Caco-2 (cell line): Measurements from ENCODE around the gene IP6K3. TPM values are rescaled to one million over a fixed set of nuclear protein-coding genes. Genes with fewer than 3 reads are reported as not detected.

Experiments used
- BruUV-seq: library from RNA; stranded (reverse); fragments of 400-500 nt; replicated peaks from 2 replicates; lab custom pipeline; 2021; lab: Mats Ljungman, UMichigan
- CTCF ChIA-PET: fragments of 300-600 bp; sonication (Branson Sonifier 250); formaldehyde crosslinking; loops from one replicate; lab custom pipeline; 2022; ENCODE audit warnings: antibody characterized with exemption; lab: Charles Lee
- POLR2A ChIA-PET: fragments of 300-600 bp; sonication (Branson Sonifier 250); formaldehyde crosslinking; loops from one replicate; lab custom pipeline; 2022; ENCODE audit warnings: antibody characterized with exemption; lab: Charles Lee
- DNase-seq, 2 experiments: peaks; one replicate each; pipeline versions ENCODE4 v3.0.0 to v3.0.0-alpha.2; 2020 to 2022
- H3K27me3 ChIP-seq: replicated peaks from 2 replicates; pipeline ENCODE4 v1.6.0; 2011; ENCODE audit warnings: low read length; ENCODE audit not compliant: control insufficient read depth, insufficient read depth
- H3K36me3 ChIP-seq: 2 replicates; pipeline ENCODE4 v1.5.1; 2011; ENCODE audit warnings: low read length; ENCODE audit not compliant: control insufficient read depth, insufficient read depth
- H3K4me1 ChIP-seq: fragments of 250-450 bp; sonication (Bioruptor Pico); 2 replicates; pipeline ENCODE4 v1.5.1; 2020; ENCODE audit warnings: mild to moderate bottlenecking
- H3K4me3 ChIP-seq: 2 replicates; pipeline ENCODE4 v1.5.1; 2011; ENCODE audit warnings: low read depth, mild to moderate bottlenecking, control low read depth, low read length
- H3K9me3 ChIP-seq: fragments of 250-450 bp; sonication (Bioruptor Pico); 2 replicates; pipeline ENCODE4 v1.5.1; 2020; ENCODE audit warnings: mild to moderate bottlenecking, moderate library complexity
- H3K27ac Mint-ChIP-seq: one replicate; pipeline ENCODE4 v1.8.0; 2022; ENCODE audit warnings: mixed read lengths; ENCODE audit not compliant: unreplicated experiment
- H3K27me3 Mint-ChIP-seq: one replicate; pipeline ENCODE4 v1.8.0; 2022; ENCODE audit warnings: mixed read lengths; ENCODE audit not compliant: insufficient read depth, unreplicated experiment
- H3K36me3 Mint-ChIP-seq: one replicate; pipeline ENCODE4 v1.8.0; 2022; ENCODE audit warnings: mild to moderate bottlenecking, mixed read lengths; ENCODE audit not compliant: insufficient read depth, unreplicated experiment
- H3K4me1 Mint-ChIP-seq: one replicate; pipeline ENCODE4 v1.8.0; 2022; ENCODE audit warnings: low read depth, mixed read lengths; ENCODE audit not compliant: unreplicated experiment
- H3K4me3 Mint-ChIP-seq: one replicate; pipeline ENCODE4 v1.8.0; 2022; ENCODE audit warnings: mild to moderate bottlenecking, moderate library complexity, mixed read lengths; ENCODE audit not compliant: unreplicated experiment
- H3K9me3 Mint-ChIP-seq: one replicate; pipeline ENCODE4 v1.8.0; 2022; ENCODE audit warnings: mixed read lengths; ENCODE audit not compliant: unreplicated experiment
- intact Hi-C: fragments of 100-400 bp; cut with micrococcal nuclease; formaldehyde crosslinking; loops from one replicate; pipeline ENCODE4 v1.10.0; 2022; ENCODE audit not compliant: unreplicated experiment
- total RNA-seq: library from RNA; stranded (reverse); gene quantifications from 2 replicates; pipeline ENCODE4 v1.2.3, GENCODE V29; 2022
- TF ChIP-seq, protein P1 (sequence below), 2 experiments: fragments of 200-600 bp in 1 of 2; IDR thresholded peaks; 1 replicate in 1 of 2; 2 replicates in 1 of 2; pipeline versions ENCODE4 v1.5.1 to v1.8.0; 2011 to 2022; ENCODE audit warnings: antibody characterized with exemption in 1 of 2, control low read depth in 1 of 2, inconsistent platforms in 1 of 2, low read depth in 1 of 2, low read length in 1 of 2, mild to moderate bottlenecking in 1 of 2, moderate library complexity in 1 of 2; ENCODE audit not compliant: insufficient read depth in 1 of 2, severe bottlenecking in 1 of 2, unreplicated experiment in 1 of 2

Gene IP6K3
- total RNA-seq, 1 experiment from 2014 or later: 0.45 TPM

DNA sequence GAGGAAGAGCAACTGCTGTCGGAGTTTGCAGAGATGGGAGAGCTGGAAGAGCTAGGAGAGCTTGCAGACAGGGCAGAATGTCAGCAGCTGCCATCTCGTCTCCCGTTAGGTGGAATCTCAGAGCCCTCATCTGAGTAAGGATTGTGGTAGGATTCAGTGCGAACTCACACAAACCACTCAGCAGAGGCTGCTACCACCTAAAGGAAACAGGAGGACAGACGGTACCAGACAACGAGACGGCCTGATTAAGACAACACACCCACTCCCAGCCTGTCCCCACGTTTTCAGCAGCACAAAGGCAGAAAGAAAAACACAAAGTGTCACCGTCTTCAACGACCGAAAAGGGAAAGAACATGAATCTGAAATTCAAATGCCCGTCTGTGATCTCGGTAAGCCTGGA, 38.1 kb upstream of the IP6K3 start:
- Histone ChIP-seq H3K36me3 (no peaks in the 10 kb centered on the region; the same call in none of the 2 replicates), H3K4me3 (no peak overlapping the region), H3K27me3 (no peaks in the 10 kb centered on the region), H3K4me1 (peaks cover 17% of the 10 kb centered on the region; the same call in 1 of the 2 replicates), H3K9me3 (no peaks in the 10 kb centered on the region)
- H3K36me3 Mint-ChIP-seq: peaks cover 34% of the 10 kb centered on the region
- ChIA-PET POLR2A (no interaction called here), CTCF (no interaction called here)
- no peak for DNase-seq
- H3K9me3 Mint-ChIP-seq: no peaks in the 10 kb centered on the region
- intact Hi-C loops: no loop called here
- no peak overlapping the region for H3K4me3 Mint-ChIP-seq
- no TSS peak for BruUV-seq
- no peaks in the 10 kb centered on the region for H3K27me3 Mint-ChIP-seq
- H3K4me1 Mint-ChIP-seq: peaks cover 7% of the 10 kb centered on the region
- no peak overlapping the region for H3K27ac Mint-ChIP-seq
- TF ChIP-seq, protein P1, sequence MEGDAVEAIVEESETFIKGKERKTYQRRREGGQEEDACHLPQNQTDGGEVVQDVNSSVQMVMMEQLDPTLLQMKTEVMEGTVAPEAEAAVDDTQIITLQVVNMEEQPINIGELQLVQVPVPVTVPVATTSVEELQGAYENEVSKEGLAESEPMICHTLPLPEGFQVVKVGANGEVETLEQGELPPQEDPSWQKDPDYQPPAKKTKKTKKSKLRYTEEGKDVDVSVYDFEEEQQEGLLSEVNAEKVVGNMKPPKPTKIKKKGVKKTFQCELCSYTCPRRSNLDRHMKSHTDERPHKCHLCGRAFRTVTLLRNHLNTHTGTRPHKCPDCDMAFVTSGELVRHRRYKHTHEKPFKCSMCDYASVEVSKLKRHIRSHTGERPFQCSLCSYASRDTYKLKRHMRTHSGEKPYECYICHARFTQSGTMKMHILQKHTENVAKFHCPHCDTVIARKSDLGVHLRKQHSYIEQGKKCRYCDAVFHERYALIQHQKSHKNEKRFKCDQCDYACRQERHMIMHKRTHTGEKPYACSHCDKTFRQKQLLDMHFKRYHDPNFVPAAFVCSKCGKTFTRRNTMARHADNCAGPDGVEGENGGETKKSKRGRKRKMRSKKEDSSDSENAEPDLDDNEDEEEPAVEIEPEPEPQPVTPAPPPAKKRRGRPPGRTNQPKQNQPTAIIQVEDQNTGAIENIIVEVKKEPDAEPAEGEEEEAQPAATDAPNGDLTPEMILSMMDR (IDR thresholded peaks at IDR 0.05; ENCODE audit: insufficient read depth in 1 of 2, low read depth in 1 of 2, low read length in 1 of 2, severe bottlenecking in 1 of 2, unreplicated experiment in 1 of 2): no peak

DNA sequence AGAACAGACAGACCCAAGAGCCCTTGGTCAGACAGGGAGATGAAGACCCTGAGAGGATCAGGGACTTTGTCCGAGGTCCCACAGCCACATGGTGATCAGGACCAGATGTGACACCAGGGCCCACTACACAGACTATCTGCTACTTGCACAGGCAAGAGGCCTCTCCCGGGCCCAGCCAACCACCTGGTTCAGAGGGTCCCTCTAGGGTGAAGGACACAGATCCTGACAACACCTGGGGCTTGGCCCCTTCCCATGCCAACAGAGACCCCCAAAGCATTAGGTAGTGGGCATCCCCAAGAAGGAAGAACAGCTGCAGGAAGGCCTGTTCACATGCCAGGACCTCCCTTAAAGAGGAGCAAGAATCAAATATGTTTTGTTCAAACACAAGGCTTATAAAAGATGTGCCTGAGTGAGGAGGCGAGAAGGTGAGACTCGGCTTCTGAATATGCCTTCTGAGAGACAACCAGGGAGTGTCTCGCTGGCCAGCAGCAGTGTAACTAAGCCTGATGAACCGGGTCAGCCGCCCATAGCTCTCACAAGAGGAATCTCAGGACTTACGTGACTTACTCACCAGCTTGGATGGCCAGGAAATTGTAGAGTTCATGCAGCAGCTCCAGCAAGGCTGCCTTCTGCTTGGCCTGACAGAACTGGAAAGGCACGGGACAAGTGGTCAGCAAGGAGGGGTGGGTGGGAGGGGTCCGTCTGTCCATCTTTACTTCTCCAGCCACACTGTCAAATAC, 37.2 kb upstream of the IP6K3 start:
- no TSS peak for BruUV-seq
- TF ChIP-seq, protein P1 (IDR thresholded peaks at IDR 0.05; ENCODE audit: insufficient read depth in 1 of 2, low read depth in 1 of 2, low read length in 1 of 2, severe bottlenecking in 1 of 2, unreplicated experiment in 1 of 2): no peak
- Mint-ChIP-seq H3K4me3 (no peak overlapping the region), H3K27me3 (no peaks in the 10 kb centered on the region), H3K9me3 (no peaks in the 10 kb centered on the region), H3K4me1 (peaks cover 7% of the 10 kb centered on the region), H3K36me3 (peaks cover 42% of the 10 kb centered on the region), H3K27ac (no peak overlapping the region)
- DNase-seq: no peak
- ChIA-PET POLR2A (no interaction called here), CTCF (no interaction called here)
- no peaks in the 10 kb centered on the region; the same call in none of the 2 replicates for H3K36me3 ChIP-seq
- no peak overlapping the region for H3K4me3 ChIP-seq
- no peaks in the 10 kb centered on the region for H3K9me3 ChIP-seq
- intact Hi-C loops: no loop called here
- H3K4me1 ChIP-seq: peaks cover 14% of the 10 kb centered on the region; the same call in 1 of the 2 replicates
- no peaks in the 10 kb centered on the region for H3K27me3 ChIP-seq

DNA sequence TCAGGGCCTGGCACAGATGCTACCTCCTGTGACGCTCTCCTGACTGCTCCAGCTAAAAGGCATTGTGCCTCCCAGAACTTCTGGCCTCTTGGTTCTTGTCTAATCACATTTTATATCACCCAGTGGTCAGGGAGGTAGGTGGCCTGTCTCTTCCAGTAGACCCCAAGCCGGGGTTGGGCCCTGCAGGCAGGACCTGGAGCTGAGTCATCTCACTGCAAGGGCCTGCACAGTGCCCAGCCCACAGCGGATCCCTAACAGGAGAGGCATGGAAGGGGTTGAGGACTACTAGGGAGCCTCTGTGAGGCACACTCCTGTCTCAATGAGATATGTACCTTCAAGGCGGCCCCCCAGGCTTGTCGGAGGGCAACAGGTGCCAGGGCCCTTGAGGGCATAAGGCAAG, 35.9 kb upstream of the IP6K3 start:
- ChIA-PET CTCF (no interaction called here), POLR2A (no interaction called here)
- H3K27ac Mint-ChIP-seq: peak overlapping the region; percentile 17
- TF ChIP-seq, protein P1 (IDR thresholded peaks at IDR 0.05; ENCODE audit: insufficient read depth in 1 of 2, low read depth in 1 of 2, low read length in 1 of 2, severe bottlenecking in 1 of 2, unreplicated experiment in 1 of 2): no peak
- intact Hi-C loops: no loop called here
- no TSS peak for BruUV-seq
- H3K4me3 Mint-ChIP-seq: no peak overlapping the region
- Histone ChIP-seq H3K4me1 (peaks cover 10% of the 10 kb centered on the region; the same call in 1 of the 2 replicates), H3K27me3 (no peaks in the 10 kb centered on the region), H3K36me3 (peaks cover 1% of the 10 kb centered on the region), H3K4me3 (no peak overlapping the region), H3K9me3 (no peaks in the 10 kb centered on the region)
- peaks cover 56% of the 10 kb centered on the region for H3K36me3 Mint-ChIP-seq
- H3K27me3 Mint-ChIP-seq: no peaks in the 10 kb centered on the region
- no peaks in the 10 kb centered on the region for H3K9me3 Mint-ChIP-seq
- DNase-seq: no peak
- H3K4me1 Mint-ChIP-seq: peaks cover 7% of the 10 kb centered on the region
